Activated T-cell treated with anti-CD3 and anti-CD28 coated beads for 48 hours (primary cell): Measurements from ENCODE around the gene MAML1.

Source experiments
- DNase-seq: peaks from one replicate; pipeline ENCODE4 v3.0.0-alpha.2; 2020; ENCODE audit warnings: low read depth

The MAML1 gene

GRCh38 chr5:179822444-179822990 lies 89.9 kb downstream of the MAML1 start:
- DNase-seq: no peak

- no peak for DNase-seq
These were observed 91.5 kb downstream of the MAML1 start for GRCh38 chr5:179823937-179824744.

GRCh38 chr5:179824745-179825112 lies 92.1 kb downstream of the MAML1 start:
- DNase-seq: no peak

- no peak for DNase-seq
These were observed 93.1 kb downstream of the MAML1 start for GRCh38 chr5:179825655-179826182.
